Stimulated activated CD4-positive, alpha-beta T cell treated with anti-CD3 and anti-CD28 coated beads, Interleukin-1b, Interleukin-23, amount 100 ng/mL, for 1 hour (primary cell): ENCODE data around the gene GCFC2.

Source experiments
- DNase-seq, 2 donors: peaks; one replicate each; pipeline ENCODE4 v3.0.0-alpha.2; 2020; ENCODE audit warnings: low read depth in 2 of 2

The GCFC2 gene

DNA sequence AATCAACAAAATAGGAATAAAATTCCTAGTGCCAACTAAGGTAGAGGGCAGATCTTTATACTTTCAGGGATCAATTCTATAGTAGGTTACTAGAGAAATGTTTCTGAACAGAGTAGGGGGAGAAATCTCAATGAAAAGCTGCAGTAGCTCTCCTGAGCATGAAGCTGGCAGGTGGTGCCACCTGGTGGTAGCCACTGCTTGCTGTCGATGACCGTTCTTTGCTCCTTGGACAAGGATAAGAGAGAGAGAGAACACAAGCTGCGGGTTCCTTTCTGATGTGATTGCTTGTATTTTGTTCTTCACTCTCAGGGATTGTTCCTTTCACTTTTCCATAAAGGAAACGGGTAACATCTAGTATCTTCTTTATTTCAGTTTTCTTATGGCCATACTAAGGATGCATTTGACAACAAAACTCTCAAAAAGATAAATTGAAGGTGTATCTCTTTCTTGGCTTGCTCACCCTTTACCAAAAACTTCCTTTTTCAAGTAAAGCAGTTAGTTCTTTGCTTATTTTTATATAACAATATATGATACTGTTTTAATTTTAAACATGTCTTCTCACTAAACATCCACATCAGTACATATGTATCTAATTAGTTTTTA lies 82.7 kb downstream of the GCFC2 start:
- DNase-seq, result peak in 1 of 2 donors; percentile 42

DNA sequence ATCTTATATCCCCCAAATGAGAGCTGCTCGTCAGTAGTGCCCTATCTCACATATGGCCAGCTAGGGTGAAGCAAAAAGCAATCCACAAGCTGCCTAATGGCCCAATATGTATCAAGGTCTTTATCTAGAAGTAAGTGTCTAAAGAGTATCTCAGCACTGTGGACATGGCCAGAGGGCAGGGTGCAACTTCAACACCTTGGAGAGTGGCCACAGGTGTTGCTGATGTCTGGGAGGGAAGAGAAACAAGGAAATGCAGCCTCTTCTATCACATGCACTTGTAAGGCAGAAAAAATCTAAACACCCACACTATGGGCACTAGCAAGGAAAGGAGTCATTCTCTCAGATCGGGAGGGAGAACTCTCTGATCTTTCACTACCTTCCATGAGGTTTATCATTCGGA lies 87.8 kb downstream of the GCFC2 start:
- DNase-seq, result no peak

DNA sequence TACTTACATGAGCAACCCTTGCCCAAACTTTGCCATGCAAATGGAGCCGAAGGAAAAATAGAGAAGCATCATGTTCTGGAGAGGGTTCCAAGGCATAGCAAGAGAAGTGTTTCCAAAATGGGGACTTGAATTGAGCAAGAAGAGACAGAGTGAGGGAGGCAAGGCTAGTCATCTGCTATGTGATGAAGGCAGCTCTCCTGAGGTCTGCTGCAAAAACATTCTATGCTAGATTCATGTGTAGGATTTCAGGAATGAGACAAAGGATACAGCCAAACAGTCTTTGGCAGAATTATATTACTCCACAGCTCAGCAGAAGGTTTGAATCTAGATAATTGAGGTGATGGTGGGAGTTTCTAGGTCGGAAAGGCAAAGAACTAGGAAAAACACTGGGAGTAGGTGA lies 88.2 kb downstream of the GCFC2 start:
- no peak for DNase-seq

- no peak for DNase-seq
Measured at GRCh38 chr2:75621228-75621627, 89.5 kb downstream of the GCFC2 start.

- no peak for DNase-seq
Measured at GRCh38 chr2:75619956-75620740, 90.6 kb downstream of the GCFC2 start.

DNA sequence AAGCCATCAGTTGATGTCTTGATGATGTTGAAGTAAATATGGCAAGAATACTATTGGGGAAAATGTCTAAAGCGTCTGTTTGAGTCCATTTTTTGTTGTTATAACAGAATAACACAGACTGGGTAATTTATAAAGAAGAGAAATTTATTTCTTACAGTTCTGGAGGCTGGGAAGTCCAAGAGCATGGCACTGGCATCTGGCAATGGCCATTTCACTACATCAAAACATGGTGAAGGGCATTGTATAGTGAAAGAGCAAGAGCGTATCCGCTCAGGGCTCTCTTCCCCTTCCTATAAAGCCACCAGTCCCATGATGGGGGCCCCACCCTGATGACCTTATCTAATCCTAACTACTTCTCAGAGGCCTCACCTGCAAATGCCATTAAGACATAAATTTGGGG lies 93.8 kb downstream of the GCFC2 start:
- no peak for DNase-seq

GRCh38 chr2:75616406-75616805 lies 94.3 kb downstream of the GCFC2 start:
- DNase-seq, result no peak

DNA sequence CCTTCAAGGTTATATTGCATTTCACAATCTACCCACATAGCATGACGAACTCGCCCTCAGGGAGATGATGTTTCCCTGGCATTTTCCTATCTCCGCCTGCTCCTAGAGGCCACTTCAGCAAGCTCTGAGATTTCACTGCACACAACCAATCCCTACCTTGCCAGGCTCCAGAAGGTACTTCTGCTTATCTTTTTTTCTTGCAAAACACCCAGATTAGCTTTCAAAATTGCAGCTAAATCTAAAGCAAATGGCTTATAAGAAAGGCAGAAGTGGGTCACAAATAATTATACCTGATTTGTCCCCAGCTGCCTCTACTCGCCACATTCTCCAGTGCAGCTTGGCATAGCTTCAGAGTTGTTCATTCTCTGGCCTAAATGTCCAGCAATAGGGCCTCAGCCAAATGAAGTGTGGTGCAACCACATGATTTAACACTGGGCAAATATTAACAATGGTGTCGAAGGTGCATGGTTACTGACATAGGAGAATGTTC lies 96.5 kb downstream of the GCFC2 start:
- DNase-seq, result no peak

DNA sequence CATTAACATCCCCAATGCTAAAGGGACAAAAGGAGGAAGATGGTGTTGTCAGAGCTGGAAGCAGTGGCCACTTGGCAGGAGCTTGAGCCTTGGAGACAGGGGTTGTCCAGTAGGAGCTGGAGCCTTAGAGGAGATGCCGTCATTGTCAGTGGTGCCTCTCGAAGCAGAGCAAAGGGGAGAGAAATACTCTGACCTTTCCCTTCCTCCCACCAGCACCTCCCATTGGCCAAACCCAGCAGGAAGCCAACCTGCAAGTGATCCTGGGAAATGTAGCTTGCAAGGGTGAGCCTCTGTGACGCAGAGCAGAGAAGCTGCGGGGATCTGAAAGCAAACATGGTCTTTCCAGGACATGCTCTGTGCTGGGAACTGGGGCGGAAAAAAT lies 97.9 kb downstream of the GCFC2 start:
- DNase-seq, result no peak
